Upper lobe of left lung (tissue), 4 donors: ENCODE data around the gene RBPJL.

Experiments
- POLR2A ChIP-seq, 4 donors: fragments of 450-650 bp; IDR thresholded peaks; one replicate each; pipeline ENCODE4 v1.5.1; 2016 to 2017; ENCODE audit warnings: antibody characterized with exemption in 4 of 4, mild to moderate bottlenecking in 2 of 4
- POLR2AphosphoS5 ChIP-seq, 2 donors: sonication (generic); formaldehyde crosslinking; IDR thresholded peaks; one replicate each; pipeline ENCODE4 v1.5.1; 2017; ENCODE audit warnings: antibody characterized with exemption in 2 of 2
- TF ChIP-seq, protein P1 (sequence below), 6 experiments: fragments of 450-650 bp in 4 of 6; fragments of 200-600 bp in 2 of 6; sonication (generic) in 2 of 6; IDR thresholded peaks; one replicate each; pipeline ENCODE4 v1.5.1; 2016 to 2019; ENCODE audit warnings: antibody characterized with exemption in 6 of 6

- TF ChIP-seq, protein P1, sequence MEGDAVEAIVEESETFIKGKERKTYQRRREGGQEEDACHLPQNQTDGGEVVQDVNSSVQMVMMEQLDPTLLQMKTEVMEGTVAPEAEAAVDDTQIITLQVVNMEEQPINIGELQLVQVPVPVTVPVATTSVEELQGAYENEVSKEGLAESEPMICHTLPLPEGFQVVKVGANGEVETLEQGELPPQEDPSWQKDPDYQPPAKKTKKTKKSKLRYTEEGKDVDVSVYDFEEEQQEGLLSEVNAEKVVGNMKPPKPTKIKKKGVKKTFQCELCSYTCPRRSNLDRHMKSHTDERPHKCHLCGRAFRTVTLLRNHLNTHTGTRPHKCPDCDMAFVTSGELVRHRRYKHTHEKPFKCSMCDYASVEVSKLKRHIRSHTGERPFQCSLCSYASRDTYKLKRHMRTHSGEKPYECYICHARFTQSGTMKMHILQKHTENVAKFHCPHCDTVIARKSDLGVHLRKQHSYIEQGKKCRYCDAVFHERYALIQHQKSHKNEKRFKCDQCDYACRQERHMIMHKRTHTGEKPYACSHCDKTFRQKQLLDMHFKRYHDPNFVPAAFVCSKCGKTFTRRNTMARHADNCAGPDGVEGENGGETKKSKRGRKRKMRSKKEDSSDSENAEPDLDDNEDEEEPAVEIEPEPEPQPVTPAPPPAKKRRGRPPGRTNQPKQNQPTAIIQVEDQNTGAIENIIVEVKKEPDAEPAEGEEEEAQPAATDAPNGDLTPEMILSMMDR (IDR thresholded peaks at IDR 0.05), result no peak
- TF ChIP-seq POLR2AphosphoS5 (IDR thresholded peaks at IDR 0.05) (no peak), POLR2A (IDR thresholded peaks at IDR 0.05) (no peak)
These were observed 32.4 kb downstream of the RBPJL start for GRCh38 chr20:45339084-45339483.
